WERI-Rb-1 (cell line): ENCODE results near the gene NR6A1.

Experiments used
- DNase-seq: peaks from one replicate; pipeline ENCODE4 v3.0.0-alpha.2; 2020
- H3K27ac ChIP-seq: fragments of 250-450 bp; sonication (Bioruptor Pico); 2 replicates; pipeline ENCODE4 v1.5.1; 2020; ENCODE audit warnings: mild to moderate bottlenecking, moderate library complexity
- H3K27me3 ChIP-seq: fragments of 250-450 bp; sonication (Bioruptor Pico); 2 replicates; pipeline ENCODE4 v1.5.1; 2021; ENCODE audit warnings: mild to moderate bottlenecking, low read depth, moderate library complexity; ENCODE audit not compliant: insufficient read depth, severe bottlenecking
- H3K36me3 ChIP-seq: fragments of 250-450 bp; sonication (Bioruptor Pico); 2 replicates; pipeline ENCODE4 v1.5.1; 2020; ENCODE audit warnings: mild to moderate bottlenecking, moderate library complexity
- H3K4me3 ChIP-seq: 2 replicates; pipeline ENCODE4 v1.5.1; 2011; ENCODE audit warnings: low read depth, mild to moderate bottlenecking, control low read depth, low read length
- H3K9me3 ChIP-seq: fragments of 250-450 bp; sonication (Bioruptor Pico); 2 replicates; pipeline ENCODE4 v1.5.1; 2021; ENCODE audit warnings: mild to moderate bottlenecking, moderate library complexity; ENCODE audit not compliant: severe bottlenecking
- CTCF ChIP-seq: IDR thresholded peaks from 2 replicates; pipeline ENCODE4 v1.5.1; 2011; ENCODE audit warnings: low read depth, mild to moderate bottlenecking, control low read depth, inconsistent platforms, low read length

NR6A1 gene

GRCh38 chr9:124808246-124808956 is 37.3 kb upstream of the NR6A1 start:
- DNase-seq, result no peak
- Histone ChIP-seq H3K27me3 (no peaks in the 10 kb centered on the region), H3K4me3 (no peak overlapping the region), H3K36me3 (peaks cover 41% of the 10 kb centered on the region), H3K9me3 (no peaks in the 10 kb centered on the region), H3K27ac (no peak overlapping the region)
- TF ChIP-seq CTCF, result no peak

GRCh38 chr9:124805186-124805585 is 34.1 kb upstream of the NR6A1 start:
- DNase-seq, result no peak
- H3K9me3 ChIP-seq, result no peaks in the 10 kb centered on the region

GRCh38 chr9:124803911-124804310 is 32.8 kb upstream of the NR6A1 start:
- no peak overlapping the region for H3K27ac ChIP-seq
- H3K9me3 ChIP-seq, result no peaks in the 10 kb centered on the region
- no peak overlapping the region for H3K4me3 ChIP-seq
- H3K36me3 ChIP-seq, result peaks cover 24% of the 10 kb centered on the region
- DNase-seq, result no peak
- H3K27me3 ChIP-seq, result no peaks in the 10 kb centered on the region
- TF ChIP-seq CTCF, result no peak

More at GRCh38 chr9:124805186-124805585, 34.1 kb upstream of the NR6A1 start:
- Histone ChIP-seq H3K27me3 (no peaks in the 10 kb centered on the region), H3K27ac (no peak overlapping the region), H3K4me3 (no peak overlapping the region), H3K36me3 (peaks cover 34% of the 10 kb centered on the region)
- TF ChIP-seq CTCF, result no peak

GRCh38 chr9:124802426-124802825 is 31.3 kb upstream of the NR6A1 start:
- H3K27me3 ChIP-seq, result no peaks in the 10 kb centered on the region
- H3K4me3 ChIP-seq, result no peak overlapping the region
- no peak for TF ChIP-seq CTCF
- peaks cover 18% of the 10 kb centered on the region for H3K36me3 ChIP-seq
- no peak for DNase-seq
- no peak overlapping the region for H3K27ac ChIP-seq
- H3K9me3 ChIP-seq, result no peaks in the 10 kb centered on the region

GRCh38 chr9:124801356-124801755 is 30.2 kb upstream of the NR6A1 start:
- H3K27me3 ChIP-seq, result no peaks in the 10 kb centered on the region
- H3K27ac ChIP-seq, result no peak overlapping the region
- no peak overlapping the region for H3K4me3 ChIP-seq
- H3K9me3 ChIP-seq, result no peaks in the 10 kb centered on the region
- H3K36me3 ChIP-seq, result peaks cover 18% of the 10 kb centered on the region
- DNase-seq, result no peak
- TF ChIP-seq CTCF, result no peak
